NCI-H345 (cell line): ENCODE measurements around the gene FOXP1.

Source experiments
- DNase-seq: peaks from one replicate; lab custom pipeline; 2025; lab: John Stamatoyannopoulos, UW

The FOXP1 gene

GRCh38 chr3:71144525-71145253 lies 438.8 kb downstream of the FOXP1 start:
- DNase-seq, result no peak

- DNase-seq, result no peak
Observed at GRCh38 chr3:71143493-71143892, 440.0 kb downstream of the FOXP1 start.

- no peak for DNase-seq
Observed at GRCh38 chr3:71142441-71143161, 440.9 kb downstream of the FOXP1 start.

- DNase-seq, result no peak
Observed at GRCh38 chr3:71140477-71140876, 443.1 kb downstream of the FOXP1 start.

- DNase-seq, result no peak
Observed at GRCh38 chr3:71139496-71139895, 444.0 kb downstream of the FOXP1 start.

GRCh38 chr3:71138410-71138809 lies 445.1 kb downstream of the FOXP1 start:
- DNase-seq, result no peak

- DNase-seq, result no peak
Observed at GRCh38 chr3:71136276-71136675, 447.3 kb downstream of the FOXP1 start.

GRCh38 chr3:71135373-71136088 lies 448.0 kb downstream of the FOXP1 start:
- no peak for DNase-seq

GRCh38 chr3:71134521-71134920 lies 449.0 kb downstream of the FOXP1 start:
- DNase-seq, result no peak

GRCh38 chr3:71133865-71134264 lies 449.7 kb downstream of the FOXP1 start:
- no peak for DNase-seq

GRCh38 chr3:71132995-71133730 lies 450.4 kb downstream of the FOXP1 start:
- peak; percentile 9 for DNase-seq

- no peak for DNase-seq
Observed at GRCh38 chr3:71131375-71132314, 451.9 kb downstream of the FOXP1 start.

- peak; percentile 62 for DNase-seq
Observed at GRCh38 chr3:71130471-71131374, 452.8 kb downstream of the FOXP1 start.

GRCh38 chr3:71129611-71130431 lies 453.7 kb downstream of the FOXP1 start:
- peak; percentile 10 for DNase-seq

- no peak for DNase-seq
Observed at GRCh38 chr3:71128961-71129360, 454.6 kb downstream of the FOXP1 start.

- DNase-seq, result no peak
Observed at GRCh38 chr3:71127844-71128243, 455.7 kb downstream of the FOXP1 start.

GRCh38 chr3:71127052-71127831 lies 456.3 kb downstream of the FOXP1 start:
- DNase-seq, result no peak

GRCh38 chr3:71125738-71126137 lies 457.8 kb downstream of the FOXP1 start:
- DNase-seq, result no peak
